ENCODE data around the gene GALNT9. TPM values are rescaled to one million over a fixed set of nuclear protein-coding genes. Genes with fewer than 3 reads are reported as not detected.

Gene GALNT9
- total and polyA plus RNA-seq, 3 experiments from 2014 or later: 0.18 TPM; not detected in 2

DNA sequence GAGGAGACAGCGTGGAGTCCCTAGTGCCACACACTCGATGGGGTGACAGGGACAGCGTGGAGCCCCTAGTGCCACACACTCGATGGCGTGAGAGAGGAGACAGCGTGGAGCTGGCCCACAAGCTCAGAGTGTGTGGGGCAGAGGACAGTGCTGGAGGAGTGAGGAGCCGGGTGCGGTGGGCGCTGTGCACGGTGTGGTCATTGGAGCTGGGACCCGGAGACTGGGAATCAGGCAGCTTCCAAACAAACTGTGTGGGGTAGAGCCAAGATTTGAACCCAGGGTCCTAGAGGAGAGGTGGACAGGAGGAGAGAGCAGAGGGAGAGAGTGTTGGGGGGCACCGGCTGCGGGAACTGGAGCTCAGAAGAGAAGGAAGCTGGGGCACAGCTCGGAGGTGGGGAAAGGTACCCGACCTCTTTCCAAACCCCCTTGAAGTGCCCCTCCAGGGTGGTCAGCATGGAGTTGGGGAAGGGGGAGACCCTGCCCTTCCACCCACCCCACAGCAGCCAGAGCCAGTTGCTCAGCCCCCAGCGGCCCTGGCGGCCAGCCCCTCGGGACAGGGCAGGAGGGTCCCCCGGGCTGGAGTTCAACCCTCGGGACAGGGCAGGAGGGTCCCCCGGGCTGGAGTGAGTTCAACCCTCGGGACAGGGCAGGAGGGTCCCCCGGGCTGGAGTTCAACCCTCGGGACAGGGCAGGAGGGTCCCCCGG is 94.1 kb downstream of the GALNT9 start:
- Histone ChIP-seq H3K4me1 (ENCODE audit: insufficient read depth, low read length) (no peaks in the 10 kb centered on the region), H3K4me3 (ENCODE audit: low read length) (no peak overlapping the region), H3K27me3 (ENCODE audit: insufficient read depth, low read length, poor library complexity, severe bottlenecking) (no peaks in the 10 kb centered on the region), H3K27ac (ENCODE audit: low read depth, low read length) (no peak overlapping the region), H3K9me3 (ENCODE audit: low read length) (no peaks in the 10 kb centered on the region), H3K36me3 (ENCODE audit: insufficient read depth, low read length) (no peaks in the 10 kb centered on the region)
- Mint-ChIP-seq H3K27me3 (peaks cover 0 to 1% of the 10 kb centered on the region in 2 donors), H3K4me1 (no peaks in the 10 kb centered on the region), H3K27ac (peak overlapping the region in 1 of 8 donors; percentile 43), H3K9me3 (no peaks in the 10 kb centered on the region), H3K4me3 (no peak overlapping the region), H3K36me3 (no peaks in the 10 kb centered on the region)
- ChIA-PET POLR2A (no interaction called here), CTCF (no interaction called here)
- no peak for DNase-seq

DNA sequence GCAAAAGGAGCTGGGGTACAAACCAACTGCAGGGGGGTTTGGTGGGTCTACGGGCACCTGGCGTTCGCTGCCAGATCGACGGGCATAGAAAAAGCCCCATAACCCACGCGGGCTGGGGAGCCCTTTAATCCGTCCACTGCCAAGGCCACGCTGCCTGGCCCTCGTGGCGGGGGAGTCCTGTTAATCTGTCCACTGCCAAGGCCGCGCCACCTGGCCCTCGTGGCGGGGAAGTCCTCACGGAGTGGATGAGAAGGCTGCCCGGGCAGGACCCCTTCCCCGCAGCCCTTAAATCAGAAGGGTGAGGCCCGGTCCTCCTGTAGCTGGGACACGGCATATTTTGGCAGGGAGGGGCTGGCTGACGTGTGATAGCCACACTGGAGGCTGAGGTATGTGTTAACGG is 99.0 kb downstream of the GALNT9 start:
- H3K9me3 Mint-ChIP-seq: no peaks in the 10 kb centered on the region
- POLR2A ChIA-PET: no interaction called here

DNA sequence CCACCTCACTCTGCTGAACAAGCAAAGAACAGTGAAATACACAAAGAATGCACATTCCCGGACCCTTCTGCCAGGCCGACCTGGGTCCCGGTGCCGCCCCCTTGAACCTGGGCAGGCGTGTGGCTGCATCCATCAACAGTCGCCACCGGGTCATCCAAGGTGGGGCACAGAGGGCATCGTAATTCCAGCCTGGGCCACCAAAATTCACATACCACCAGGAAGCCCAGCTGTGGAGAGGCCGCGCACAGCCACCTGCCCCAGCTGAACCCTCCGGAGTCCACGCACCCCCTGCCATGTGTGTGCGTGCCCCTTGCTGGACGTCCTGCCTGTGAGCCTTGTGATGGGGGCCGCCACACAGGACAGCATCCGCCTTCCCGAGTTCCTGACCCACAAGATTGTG is 99.5 kb downstream of the GALNT9 start:
- peaks cover 4 to 10% of the 10 kb centered on the region in 2 donors for H3K27me3 Mint-ChIP-seq
- Histone ChIP-seq H3K27ac (ENCODE audit: low read depth, low read length) (no peak overlapping the region), H3K9me3 (ENCODE audit: low read length) (no peaks in the 10 kb centered on the region), H3K27me3 (ENCODE audit: insufficient read depth, low read length, poor library complexity, severe bottlenecking) (peaks cover 7% of the 10 kb centered on the region), H3K36me3 (ENCODE audit: insufficient read depth, low read length) (no peaks in the 10 kb centered on the region), H3K4me3 (ENCODE audit: low read length) (no peak overlapping the region), H3K4me1 (ENCODE audit: insufficient read depth, low read length) (no peaks in the 10 kb centered on the region)
- POLR2A ChIA-PET: no interaction called here
- H3K27ac Mint-ChIP-seq: no peak overlapping the region
- H3K4me3 Mint-ChIP-seq: no peak overlapping the region
- peak in 1 of 5 donors; percentile 12 for DNase-seq
- CTCF ChIA-PET: no interaction called here
- no peaks in the 10 kb centered on the region for H3K36me3 Mint-ChIP-seq
- H3K4me1 Mint-ChIP-seq: no peaks in the 10 kb centered on the region
- no peaks in the 10 kb centered on the region for H3K9me3 Mint-ChIP-seq

More for the DNA sequence above, 99.0 kb downstream of the GALNT9 start:
- peak in 1 of 5 donors; percentile 41 for DNase-seq
- no peaks in the 10 kb centered on the region for H3K4me1 Mint-ChIP-seq
- no peak overlapping the region for H3K4me3 Mint-ChIP-seq
- peaks cover 7% of the 10 kb centered on the region for H3K27me3 ChIP-seq (ENCODE audit: insufficient read depth, low read length, poor library complexity, severe bottlenecking)
- CTCF ChIA-PET: no interaction called here
- peaks cover 5 to 10% of the 10 kb centered on the region in 2 donors for H3K27me3 Mint-ChIP-seq
- no peaks in the 10 kb centered on the region for H3K9me3 ChIP-seq (ENCODE audit: low read length)
- H3K27ac ChIP-seq (ENCODE audit: low read depth, low read length): no peak overlapping the region
- no peaks in the 10 kb centered on the region for H3K36me3 ChIP-seq (ENCODE audit: insufficient read depth, low read length)
- no peaks in the 10 kb centered on the region for H3K4me1 ChIP-seq (ENCODE audit: insufficient read depth, low read length)
- no peaks in the 10 kb centered on the region for H3K36me3 Mint-ChIP-seq
- H3K27ac Mint-ChIP-seq: no peak overlapping the region
- H3K4me3 ChIP-seq (ENCODE audit: low read length): no peak overlapping the region

DNA sequence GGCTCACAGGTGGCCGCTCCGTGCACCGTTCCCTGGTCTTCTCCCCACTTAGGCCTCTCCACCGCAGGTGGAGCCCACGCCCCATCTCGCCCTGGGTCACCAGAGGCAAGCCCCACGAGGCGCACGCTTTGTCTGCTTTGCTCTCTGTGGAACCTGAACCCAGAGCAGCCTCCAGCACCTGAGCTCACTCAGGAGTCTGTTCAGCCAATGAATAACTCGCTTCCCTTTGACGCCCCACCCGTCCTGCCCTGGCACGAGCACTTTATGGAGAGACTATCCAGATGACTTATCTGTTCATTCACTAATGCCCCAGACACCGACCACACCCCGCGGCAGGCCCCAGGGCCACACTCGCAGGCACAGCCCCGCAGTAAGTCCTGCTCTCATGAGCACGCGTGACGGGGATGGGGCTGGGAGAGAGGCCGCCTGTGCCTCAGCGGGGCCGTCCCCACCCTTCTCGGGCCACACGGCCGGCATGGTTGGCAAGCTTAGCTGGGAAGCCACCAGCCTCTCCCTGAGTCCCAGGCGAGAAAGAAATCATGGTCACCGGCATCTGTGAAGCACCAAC is 100.1 kb downstream of the GALNT9 start:
- no peaks in the 10 kb centered on the region for H3K36me3 Mint-ChIP-seq
- H3K4me1 Mint-ChIP-seq: no peaks in the 10 kb centered on the region
- CTCF ChIA-PET: no interaction called here
- Histone ChIP-seq H3K9me3 (ENCODE audit: low read length) (no peaks in the 10 kb centered on the region), H3K27ac (ENCODE audit: low read depth, low read length) (no peak overlapping the region), H3K27me3 (ENCODE audit: insufficient read depth, low read length, poor library complexity, severe bottlenecking) (peaks cover 7% of the 10 kb centered on the region), H3K4me1 (ENCODE audit: insufficient read depth, low read length) (no peaks in the 10 kb centered on the region), H3K4me3 (ENCODE audit: low read length) (no peak overlapping the region), H3K36me3 (ENCODE audit: insufficient read depth, low read length) (no peaks in the 10 kb centered on the region)
- no peaks in the 10 kb centered on the region for H3K9me3 Mint-ChIP-seq
- POLR2A ChIA-PET: no interaction called here
- no peak overlapping the region for H3K27ac Mint-ChIP-seq
- DNase-seq: peak in 1 of 5 donors; percentile 44
- peaks cover 4 to 10% of the 10 kb centered on the region in 2 donors for H3K27me3 Mint-ChIP-seq
- no peak overlapping the region for H3K4me3 Mint-ChIP-seq

DNA sequence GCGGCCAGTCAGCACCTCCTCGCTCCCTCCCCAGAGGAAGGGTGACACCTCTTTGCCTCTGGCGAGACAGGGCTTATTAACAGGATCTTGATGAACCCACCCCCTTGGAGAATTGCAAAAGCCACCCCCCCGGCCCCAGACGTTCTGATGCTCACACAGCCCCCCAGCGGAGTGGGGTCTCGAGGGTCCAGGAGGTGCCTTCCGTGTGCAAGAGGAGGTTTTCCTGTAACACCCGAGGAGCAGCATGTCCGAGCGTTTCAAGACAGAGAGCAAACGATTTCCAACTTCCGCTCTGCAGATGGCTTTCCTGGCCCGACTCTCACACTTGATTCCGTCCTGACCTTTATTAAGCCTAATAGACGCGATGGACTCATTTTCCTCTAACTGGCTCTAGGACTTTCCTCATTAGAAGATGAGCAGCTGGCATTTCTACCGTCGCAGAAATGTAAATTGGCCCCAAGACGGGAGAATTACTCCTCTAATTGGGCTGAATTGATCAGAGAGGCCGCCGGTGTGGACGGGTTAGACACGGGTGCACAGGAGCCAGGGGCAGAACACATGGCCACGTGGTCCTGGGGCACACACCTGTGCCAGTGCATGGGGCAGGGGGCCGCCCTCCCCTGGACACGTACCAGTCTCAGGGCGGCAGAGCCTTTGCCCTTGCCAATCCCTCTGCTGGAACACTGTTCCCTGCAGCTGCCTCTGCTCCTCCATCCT is 100.8 kb downstream of the GALNT9 start:
- Histone ChIP-seq H3K27ac (ENCODE audit: low read depth, low read length) (no peak overlapping the region), H3K27me3 (ENCODE audit: insufficient read depth, low read length, poor library complexity, severe bottlenecking) (peaks cover 7% of the 10 kb centered on the region), H3K9me3 (ENCODE audit: low read length) (no peaks in the 10 kb centered on the region), H3K36me3 (ENCODE audit: insufficient read depth, low read length) (no peaks in the 10 kb centered on the region), H3K4me3 (ENCODE audit: low read length) (no peak overlapping the region), H3K4me1 (ENCODE audit: insufficient read depth, low read length) (no peaks in the 10 kb centered on the region)
- POLR2A ChIA-PET: no interaction called here
- H3K36me3 Mint-ChIP-seq: no peaks in the 10 kb centered on the region
- peak in 1 of 5 donors; percentile 3 for DNase-seq
- H3K4me3 Mint-ChIP-seq: no peak overlapping the region
- CTCF ChIA-PET: no interaction called here
- H3K27ac Mint-ChIP-seq: peak overlapping the region in 1 of 8 donors; percentile 72
- peaks cover 4 to 10% of the 10 kb centered on the region in 2 donors for H3K27me3 Mint-ChIP-seq
- H3K4me1 Mint-ChIP-seq: no peaks in the 10 kb centered on the region
- H3K9me3 Mint-ChIP-seq: no peaks in the 10 kb centered on the region

DNA sequence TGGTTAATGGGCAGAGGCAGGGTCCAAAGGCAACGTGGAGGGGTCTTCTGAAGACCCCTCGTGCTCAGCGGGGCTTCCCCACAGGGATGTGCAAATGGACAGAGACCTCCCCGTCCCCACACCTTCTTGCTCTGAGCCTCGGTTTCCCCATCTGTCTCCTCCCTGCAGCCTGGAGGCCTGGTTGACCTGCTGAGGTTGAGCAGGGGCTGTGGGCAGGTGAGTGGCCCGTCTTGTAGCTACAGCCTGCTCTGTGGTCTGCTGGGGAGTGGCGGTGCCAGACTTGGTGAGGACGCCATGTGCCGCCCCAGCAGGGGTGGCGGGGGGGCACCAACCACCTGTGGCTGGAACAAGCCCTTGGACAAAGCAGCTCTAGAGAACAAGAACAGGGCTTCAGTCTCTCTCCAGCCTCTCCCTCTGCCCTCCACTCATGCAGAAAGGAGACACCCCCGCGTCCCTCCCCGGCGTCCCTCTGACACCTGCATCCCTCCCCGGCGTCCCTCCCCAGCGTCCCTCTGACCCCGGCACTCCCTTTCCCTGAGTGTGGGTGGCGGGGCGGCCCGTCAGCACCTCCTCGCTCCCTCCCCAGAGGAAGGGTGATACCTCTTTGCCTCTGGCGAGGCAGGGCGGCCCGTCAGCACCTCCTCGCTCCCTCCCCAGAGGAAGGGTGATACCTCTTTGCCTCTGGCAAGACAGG is 101.5 kb downstream of the GALNT9 start:
- CTCF ChIA-PET: no interaction called here
- Mint-ChIP-seq H3K4me1 (no peaks in the 10 kb centered on the region), H3K4me3 (no peak overlapping the region), H3K9me3 (no peaks in the 10 kb centered on the region), H3K27me3 (peaks cover 4 to 10% of the 10 kb centered on the region in 2 donors), H3K27ac (no peak overlapping the region), H3K36me3 (no peaks in the 10 kb centered on the region)
- H3K9me3 ChIP-seq (ENCODE audit: low read length): no peaks in the 10 kb centered on the region
- H3K27me3 ChIP-seq (ENCODE audit: insufficient read depth, low read length, poor library complexity, severe bottlenecking): peaks cover 7% of the 10 kb centered on the region
- no peak for DNase-seq
- H3K4me1 ChIP-seq (ENCODE audit: insufficient read depth, low read length): peaks cover 1% of the 10 kb centered on the region
- POLR2A ChIA-PET: no interaction called here
- no peak overlapping the region for H3K27ac ChIP-seq (ENCODE audit: low read depth, low read length)
- no peak overlapping the region for H3K4me3 ChIP-seq (ENCODE audit: low read length)
- H3K36me3 ChIP-seq (ENCODE audit: insufficient read depth, low read length): no peaks in the 10 kb centered on the region

DNA sequence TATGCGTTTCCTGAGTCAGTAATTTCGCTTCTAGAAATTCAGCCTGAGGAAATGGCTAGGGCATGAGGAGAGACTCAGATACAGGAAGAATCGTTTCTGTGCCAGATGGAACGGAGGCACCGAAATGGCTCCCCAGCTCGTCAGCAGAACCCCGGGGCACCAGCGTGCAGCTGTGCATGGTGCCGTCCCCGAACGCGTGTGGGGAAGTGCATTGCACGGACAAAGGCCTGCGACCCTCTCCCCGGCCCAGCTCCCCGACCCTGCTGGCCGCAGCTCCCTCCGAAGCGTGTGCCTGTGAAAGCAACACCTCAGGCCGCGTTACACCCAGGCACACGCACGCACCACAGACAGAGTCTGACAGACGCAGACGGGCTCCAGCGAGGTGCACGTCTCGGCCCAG is 102.3 kb downstream of the GALNT9 start:
- H3K9me3 Mint-ChIP-seq: no peaks in the 10 kb centered on the region
- H3K27me3 ChIP-seq (ENCODE audit: insufficient read depth, low read length, poor library complexity, severe bottlenecking): peaks cover 7% of the 10 kb centered on the region
- POLR2A ChIA-PET: no interaction called here
- H3K27ac Mint-ChIP-seq: no peak overlapping the region
- CTCF ChIA-PET: no interaction called here
- no peak for DNase-seq
- no peak overlapping the region for H3K27ac ChIP-seq (ENCODE audit: low read depth, low read length)
- peaks cover 5 to 6% (median 6%) of the 10 kb centered on the region in 3 donors for H3K4me1 Mint-ChIP-seq
- H3K27me3 Mint-ChIP-seq: peaks cover 4 to 10% of the 10 kb centered on the region in 2 donors
- H3K4me3 ChIP-seq (ENCODE audit: low read length): no peak overlapping the region
- no peak overlapping the region for H3K4me3 Mint-ChIP-seq
- H3K36me3 Mint-ChIP-seq: no peaks in the 10 kb centered on the region
- no peaks in the 10 kb centered on the region for H3K9me3 ChIP-seq (ENCODE audit: low read length)
- no peaks in the 10 kb centered on the region for H3K36me3 ChIP-seq (ENCODE audit: insufficient read depth, low read length)
- H3K4me1 ChIP-seq (ENCODE audit: insufficient read depth, low read length): peaks cover 8% of the 10 kb centered on the region

DNA sequence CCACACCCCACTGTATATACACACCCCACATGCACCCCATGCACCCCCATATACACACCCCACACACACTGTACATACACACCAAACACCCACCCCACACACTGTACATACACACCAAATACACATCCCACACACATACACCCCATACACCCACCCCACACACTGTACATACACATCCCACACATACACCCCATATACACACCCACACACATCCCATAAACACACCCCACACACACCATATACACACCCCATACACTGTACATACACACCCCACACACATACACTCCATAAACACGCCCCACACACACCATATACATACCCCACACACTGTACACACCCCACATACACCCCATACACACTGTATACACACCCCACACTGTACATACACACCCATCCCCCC is 102.8 kb downstream of the GALNT9 start:
- no peak overlapping the region for H3K27ac Mint-ChIP-seq
- no peak overlapping the region for H3K27ac ChIP-seq (ENCODE audit: low read depth, low read length)

More for the DNA sequence above, 102.8 kb downstream of the GALNT9 start:
- CTCF ChIA-PET: no interaction called here
- POLR2A ChIA-PET: no interaction called here
- Mint-ChIP-seq H3K36me3 (no peaks in the 10 kb centered on the region), H3K9me3 (no peaks in the 10 kb centered on the region), H3K4me1 (peaks cover 8 to 10% (median 9%) of the 10 kb centered on the region in 3 donors), H3K4me3 (no peak overlapping the region), H3K27me3 (peaks cover 4 to 10% of the 10 kb centered on the region in 2 donors)
- no peaks in the 10 kb centered on the region for H3K36me3 ChIP-seq (ENCODE audit: insufficient read depth, low read length)
- no peak overlapping the region for H3K4me3 ChIP-seq (ENCODE audit: low read length)
- H3K27me3 ChIP-seq (ENCODE audit: insufficient read depth, low read length, poor library complexity, severe bottlenecking): peaks cover 7% of the 10 kb centered on the region
- peaks cover 8% of the 10 kb centered on the region for H3K4me1 ChIP-seq (ENCODE audit: insufficient read depth, low read length)
- no peak for DNase-seq
- H3K9me3 ChIP-seq (ENCODE audit: low read length): no peaks in the 10 kb centered on the region
